HG02970 (cell line): ENCODE results near the gene ODF2.
"Not testable (repeated sequence)": the region's sequence is repeated elsewhere in the genome, so short reads cannot be mapped to it uniquely, and the experiment has no call there.

Experiments
- ATAC-seq: cut with Tn5 transposase; IDR thresholded peaks from one replicate; pipeline ENCODE4 v1.9.1; 2021; ENCODE audit warnings: mild to moderate bottlenecking, moderate library complexity, moderate number of reproducible peaks; ENCODE audit not compliant: unreplicated experiment, low FRiP score

Gene ODF2

GRCh38 chr9:128455849-128456612, at the start of gene ODF2:
ODF2 (plus strand) TSS chr9:128456006; CDS start chr9:128456092, 86 bp downstream.
- peak; percentile 83 for ATAC-seq

GRCh38 chr9:128406848-128407391, 48.9 kb upstream of the ODF2 start:
- no peak for ATAC-seq

GRCh38 chr9:128408963-128409431, 46.8 kb upstream of the ODF2 start:
- ATAC-seq = no peak

- ATAC-seq = no peak
These were observed 46.4 kb upstream of the ODF2 start for GRCh38 chr9:128409450-128409849.

- no peak for ATAC-seq
These were observed 45.8 kb upstream of the ODF2 start for GRCh38 chr9:128409978-128410377.

GRCh38 chr9:128411364-128412119, 44.3 kb upstream of the ODF2 start:
- no peak for ATAC-seq

- no peak for ATAC-seq
These were observed 43.6 kb upstream of the ODF2 start for GRCh38 chr9:128412120-128412790.

- not testable (repeated sequence) for ATAC-seq
These were observed 42.1 kb upstream of the ODF2 start for GRCh38 chr9:128413728-128414127.

- no peak for ATAC-seq
These were observed 41.3 kb upstream of the ODF2 start for GRCh38 chr9:128414461-128414860.

- no peak for ATAC-seq
These were observed 40.5 kb upstream of the ODF2 start for GRCh38 chr9:128415281-128415680.

GRCh38 chr9:128416014-128416413, 39.8 kb upstream of the ODF2 start:
- ATAC-seq = no peak

GRCh38 chr9:128416432-128417019, 39.3 kb upstream of the ODF2 start:
- no peak for ATAC-seq

- no peak for ATAC-seq
These were observed 36.5 kb upstream of the ODF2 start for GRCh38 chr9:128419061-128419925.

- peak; percentile 70 for ATAC-seq
These were observed 35.7 kb upstream of the ODF2 start for GRCh38 chr9:128420060-128420650.

- ATAC-seq = peak; percentile 56
These were observed 34.9 kb upstream of the ODF2 start, which contains the start of gene CERCAM for GRCh38 chr9:128420651-128421481. CERCAM (plus strand) TSS chr9:128420857; CDS start chr9:128420878, 21 bp downstream.

- ATAC-seq = no peak
These were observed 34.3 kb upstream of the ODF2 start for GRCh38 chr9:128421482-128421996.

GRCh38 chr9:128422022-128422782, 33.6 kb upstream of the ODF2 start:
- ATAC-seq = not testable (repeated sequence)
